IMR-90 (cell line): Measurements from ENCODE around the gene FJX1. TPM values are rescaled to one million over a fixed set of nuclear protein-coding genes. Genes with fewer than 3 reads are reported as not detected.
A peak's percentile ranks its signal among the peaks of the same experiment; 100 is the strongest.

Source experiments
- ATAC-seq: fragments of 200-7000 bp; cut with Tn5 transposase; 2 replicates; pipeline ENCODE4 v1.9.1; 2020; ENCODE audit warnings: low read depth, mild to moderate bottlenecking, moderate library complexity
- BruUV-seq: library from RNA; stranded (reverse); fragments of 400-500 nt; replicated peaks from 2 replicates; lab custom pipeline; 2021; lab: Mats Ljungman, UMichigan
- CTCF ChIA-PET: fragments of 300-600 bp; formaldehyde crosslinking; extraction: SDS; loops from one replicate; lab custom pipeline; 2021; ENCODE audit warnings: antibody characterized with exemption; lab: Yijun Ruan, JAX
- POLR2A ChIA-PET: fragments of 300-600 bp; sonication (Branson Sonifier 250); formaldehyde crosslinking; loops from one replicate; lab custom pipeline; 2022; ENCODE audit warnings: antibody characterized with exemption; ENCODE audit not compliant: unreplicated experiment; lab: Charles Lee
- DNase-seq: peaks from one replicate; pipeline ENCODE4 v3.0.0; 2013
- H2AFZ ChIP-seq: replicated peaks from 2 replicates; pipeline ENCODE3; 2013; ENCODE audit warnings: low read length, mild to moderate bottlenecking; ENCODE audit not compliant: poor library complexity
- H2AK5ac ChIP-seq: 2 replicates; pipeline ENCODE4 v1.6.1; 2013; ENCODE audit warnings: low read depth, low read length, inconsistent platforms
- H2AK9ac ChIP-seq: replicated peaks from 2 replicates; pipeline ENCODE3; 2013; ENCODE audit warnings: mild to moderate bottlenecking, low read depth, low read length, moderate library complexity; ENCODE audit not compliant: poor library complexity
- H2BK120ac ChIP-seq: 2 replicates; pipeline ENCODE4 v1.6.1; 2013; ENCODE audit warnings: low read depth, low read length, inconsistent platforms
- H2BK15ac ChIP-seq: 3 replicates; pipeline ENCODE4 v1.6.1; 2013; ENCODE audit warnings: low read depth, low read length, inconsistent platforms
- H2BK20ac ChIP-seq: 2 replicates; pipeline ENCODE4 v1.6.1; 2013; ENCODE audit warnings: low read depth, mild to moderate bottlenecking, inconsistent platforms, low read length, moderate library complexity
- H2BK5ac ChIP-seq: 2 replicates; pipeline ENCODE4 v1.6.1; 2013; ENCODE audit warnings: mild to moderate bottlenecking, low read depth, low read length, inconsistent platforms; ENCODE audit not compliant: poor library complexity, severe bottlenecking
- H3K14ac ChIP-seq: replicated peaks from 2 replicates; pipeline ENCODE4 v1.6.1; 2013; ENCODE audit warnings: low read depth, low read length, inconsistent platforms
- H3K18ac ChIP-seq: 2 replicates; pipeline ENCODE4 v1.6.1; 2013; ENCODE audit warnings: low read depth, low read length, control low read depth
- H3K23ac ChIP-seq: 2 replicates; pipeline ENCODE4 v1.6.1; 2013; ENCODE audit warnings: low read depth, low read length, inconsistent platforms
- H3K27ac ChIP-seq: 2 replicates; pipeline ENCODE4 v1.5.1; 2013; ENCODE audit warnings: mild to moderate bottlenecking, control low read depth, low read length; ENCODE audit not compliant: insufficient read depth
- H3K27me3 ChIP-seq: 2 replicates; pipeline ENCODE4 v1.6.1; 2013; ENCODE audit warnings: low read length; ENCODE audit not compliant: control insufficient read depth, insufficient read depth
- H3K36me3 ChIP-seq: 2 replicates; pipeline ENCODE4 v1.6.1; 2013; ENCODE audit warnings: low read length, mixed read lengths; ENCODE audit not compliant: control insufficient read depth, insufficient read depth
- H3K4ac ChIP-seq: 2 replicates; pipeline ENCODE4 v1.6.1; 2013; ENCODE audit warnings: low read depth, low read length, inconsistent platforms
- H3K4me1 ChIP-seq: 2 replicates; pipeline ENCODE4 v1.6.1; 2013; ENCODE audit warnings: low read length, mixed read lengths; ENCODE audit not compliant: control insufficient read depth, insufficient read depth
- H3K4me2 ChIP-seq: 2 replicates; pipeline ENCODE4 v1.6.1; 2013; ENCODE audit warnings: low read depth, mild to moderate bottlenecking, control low read depth, low read length, moderate library complexity
- H3K4me3 ChIP-seq: 2 replicates; pipeline ENCODE4 v1.5.1; 2013; ENCODE audit warnings: low read depth, mild to moderate bottlenecking, control low read depth, low read length, moderate library complexity; ENCODE audit not compliant: insufficient read depth
- H3K56ac ChIP-seq: 2 replicates; pipeline ENCODE4 v1.6.1; 2013; ENCODE audit warnings: low read length, inconsistent platforms; ENCODE audit not compliant: insufficient read depth; ENCODE audit errors: extremely low read depth
- H3K79me1 ChIP-seq, 2 experiments: 2 replicates each; pipeline ENCODE4 v1.6.1; 2013; ENCODE audit warnings: low read length in 2 of 2, inconsistent platforms in 1 of 2, low read depth in 1 of 2
- H3K9ac ChIP-seq: 2 replicates; pipeline ENCODE4 v1.6.1; 2013; ENCODE audit warnings: low read depth, low read length, control low read depth
- H3K9me1 ChIP-seq: 2 replicates; pipeline ENCODE4 v1.6.1; 2013; ENCODE audit warnings: low read length, inconsistent platforms; ENCODE audit not compliant: insufficient read depth
- H3K9me3 ChIP-seq: 2 replicates; pipeline ENCODE4 v1.6.1; 2013; ENCODE audit warnings: low read length; ENCODE audit not compliant: control insufficient read depth, insufficient read depth
- H4K20me1 ChIP-seq: 2 replicates; pipeline ENCODE4 v1.6.1; 2013; ENCODE audit warnings: low read length, inconsistent platforms; ENCODE audit not compliant: insufficient read depth
- H4K5ac ChIP-seq: 2 replicates; pipeline ENCODE4 v1.6.1; 2013; ENCODE audit warnings: mild to moderate bottlenecking, low read depth, low read length, control low read depth
- H4K8ac ChIP-seq, 2 experiments: 2 replicates each; pipeline ENCODE4 v1.6.1; 2013; ENCODE audit warnings: low read depth in 2 of 2, low read length in 2 of 2, control low read depth in 1 of 2, inconsistent platforms in 1 of 2
- H4K91ac ChIP-seq: 2 replicates; pipeline ENCODE4 v1.6.1; 2013; ENCODE audit warnings: low read depth, low read length, inconsistent platforms; ENCODE audit not compliant: insufficient read depth
- BHLHE40 ChIP-seq: fragments of 150-350 bp; IDR thresholded peaks from 2 replicates; pipeline ENCODE4 v1.6.1; 2016; ENCODE audit warnings: mild to moderate bottlenecking, low read depth, low read length
- CEBPB ChIP-seq: IDR thresholded peaks from 2 replicates; pipeline ENCODE4 v1.6.1; 2012; ENCODE audit warnings: low read depth, low read length, improper control_type of control experiment
- CHD1 ChIP-seq: IDR thresholded peaks from 2 replicates; pipeline ENCODE4 v1.6.1; 2012; ENCODE audit warnings: low read depth, low read length, improper control_type of control experiment
- FOS ChIP-seq: fragments of 150-350 bp; IDR thresholded peaks from 2 replicates; pipeline ENCODE4 v1.6.1; 2016; ENCODE audit warnings: low read depth, low read length
- MAFK ChIP-seq: IDR thresholded peaks from 2 replicates; pipeline ENCODE4 v1.6.1; 2012; ENCODE audit warnings: low read depth, low read length, improper control_type of control experiment
- MAZ ChIP-seq: IDR thresholded peaks from 2 replicates; pipeline ENCODE4 v1.6.1; 2012; ENCODE audit warnings: low read depth, mild to moderate bottlenecking, low read length, improper control_type of control experiment, moderate library complexity, borderline replicate concordance
- MXI1 ChIP-seq: IDR thresholded peaks from 2 replicates; pipeline ENCODE4 v1.6.1; 2012; ENCODE audit warnings: low read depth, mild to moderate bottlenecking, low read length, moderate library complexity, borderline replicate concordance
- POLR2A ChIP-seq: IDR thresholded peaks from 2 replicates; pipeline ENCODE4 v1.6.1; 2012; ENCODE audit warnings: mild to moderate bottlenecking, low read depth, low read length
- RAD21 ChIP-seq: IDR thresholded peaks from 2 replicates; pipeline ENCODE4 v1.6.1; 2012; ENCODE audit warnings: low read length, improper control_type of control experiment
- RCOR1 ChIP-seq: IDR thresholded peaks from 2 replicates; pipeline ENCODE4 v1.6.1; 2012; ENCODE audit warnings: mild to moderate bottlenecking, low read length, improper control_type of control experiment; ENCODE audit not compliant: insufficient replicate concordance
- RFX5 ChIP-seq: IDR thresholded peaks from 2 replicates; pipeline ENCODE4 v1.8.0; 2012; ENCODE audit warnings: low read depth, mild to moderate bottlenecking, low read length, moderate library complexity
- SMC3 ChIP-seq: fragments of 150-350 bp; IDR thresholded peaks from 2 replicates; pipeline ENCODE4 v1.6.1; 2016; ENCODE audit warnings: low read depth, mild to moderate bottlenecking, antibody characterized with exemption, low read length, moderate library complexity
- USF2 ChIP-seq: fragments of 150-350 bp; IDR thresholded peaks from 2 replicates; pipeline ENCODE4 v1.6.1; 2017; ENCODE audit warnings: mild to moderate bottlenecking, antibody characterized with exemption, low read length, low read depth
- whole genome bisulfite sequencing, 2 experiments: methylation state at CpG; one replicate each; pipeline versions ENCODE4 v1.1.5 to v1.1.7; 2013; ENCODE audit warnings: missing lambda C conversion rate in 2 of 2; ENCODE audit not compliant: insufficient read length in 1 of 2; ENCODE audit errors: extremely low coverage in 2 of 2; 5-methylcytosine and 5-hydroxymethylcytosine counted together
- dilution Hi-C: fragments of 300-500 bp; cut with HindIII; formaldehyde crosslinking; loops from one replicate; pipeline ENCODE4 v1.14.3; 2018; ENCODE audit warnings: low sequenced_read_pairs; ENCODE audit not compliant: unreplicated experiment
- in situ Hi-C: fragments of 300-500 bp; cut with MboI; formaldehyde crosslinking; loops from 3 replicates; pipeline ENCODE4 v1.14.3; 2019; ENCODE audit warnings: low sequenced_read_pairs, inconsistent platforms, mixed read lengths
- intact Hi-C: fragments of 100-400 bp; cut with micrococcal nuclease; formaldehyde crosslinking; loops from 2 replicates; pipeline ENCODE4 v1.10.0; 2022
- polyA plus RNA-seq, 3 experiments: library from polyadenylated mRNA; depleted of rRNA; stranded (reverse); fragments of >200 nt; gene quantifications; 2 replicates each; pipeline ENCODE4 v1.2.3, GENCODE V29; 2012; ENCODE audit warnings: low replicate concordance in 1 of 3
- total RNA-seq: library from RNA; depleted of rRNA; stranded (reverse); fragments of >200 nt; gene quantifications from 2 replicates; pipeline ENCODE4 v1.2.3, GENCODE V29; 2012
- TF ChIP-seq, protein P1 (sequence below): conservative IDR thresholded peaks from 2 replicates; pipeline ENCODE4 v1.5.1; 2012; ENCODE audit warnings: mild to moderate bottlenecking, low read depth, low read length, improper control_type of control experiment

FJX1 gene
- total and polyA plus RNA-seq, 2 of the 4 experiments (the other 2 are of a cell fraction), result 8.4 to 11.2 TPM

DNA sequence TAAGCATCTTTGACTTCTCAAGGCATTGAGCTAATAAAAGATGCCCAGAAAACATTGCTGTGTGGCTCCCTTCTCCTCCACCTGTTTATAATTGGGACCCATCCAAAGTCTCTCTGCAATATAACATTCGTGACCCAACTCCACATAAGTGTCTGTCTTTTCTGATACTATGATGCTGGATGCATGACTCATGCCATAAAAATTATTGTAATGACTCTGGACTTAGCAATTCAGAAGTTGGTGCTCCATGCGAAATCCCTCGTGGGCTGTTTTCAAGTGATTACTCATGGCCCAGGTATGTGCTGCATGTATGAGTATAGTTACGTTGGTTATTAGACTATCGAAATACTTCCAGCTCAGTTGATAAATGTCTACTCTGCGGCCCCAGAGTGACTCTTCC lies 11.7 kb downstream of the FJX1 start:
- H3K36me3 ChIP-seq, result no peaks in the 10 kb centered on the region
- H4K8ac ChIP-seq, result peak overlapping the region in 1 of 2 experiments; percentile 85; a peak in 2 of 4 replicates
- no TSS peak for BruUV-seq
- peak overlapping the region; percentile 61 for H2AFZ ChIP-seq
- H3K4me2 ChIP-seq, result peak overlapping the region; percentile 73; the same call in 1 of the 2 replicates
- H3K23ac ChIP-seq, result peak overlapping the region; percentile 66; the same call in 1 of the 2 replicates
- peak overlapping the region; percentile 30; the same call in 1 of the 2 replicates for H3K27ac ChIP-seq
- ChIA-PET CTCF (interaction anchor here (1.2 kb wide), 1 partner anchor 192 kb away, joined by 5 read pairs; no protein-coding TSS in a partner anchor), POLR2A (no interaction called here)
- dilution Hi-C loops, result no loop called here
- peaks cover 12% of the 10 kb centered on the region for H3K9me1 ChIP-seq
- H3K9me3 ChIP-seq, result no peaks in the 10 kb centered on the region
- H2BK15ac ChIP-seq, result peak overlapping the region; percentile 95
- H2AK5ac ChIP-seq, result peak overlapping the region; percentile 90; the same call in 1 of the 2 replicates
- H2BK120ac ChIP-seq, result peak overlapping the region; percentile 91
- peaks cover 0 to 5% of the 10 kb centered on the region in 2 experiments; a peak in 1 of 4 replicates for H3K79me1 ChIP-seq
- DNase-seq, result peak; percentile 100
- H3K9ac ChIP-seq, result no peak overlapping the region
- ATAC-seq, result peak; percentile 93
- H3K4me3 ChIP-seq, result no peak overlapping the region
- H3K4ac ChIP-seq, result peak overlapping the region; percentile 87
- H3K4me1 ChIP-seq, result peaks cover 10% of the 10 kb centered on the region
- peak overlapping the region; percentile 82 for H4K91ac ChIP-seq
- H2BK5ac ChIP-seq, result peak overlapping the region; percentile 91
- TF ChIP-seq USF2 (no peak), RAD21 (no peak), FOS (peak; percentile 99), BHLHE40 (peak; percentile 72), MXI1 (no peak), MAFK (peak; percentile 63), POLR2A (no peak), RFX5 (no peak), SMC3 (no peak), CEBPB (peak; percentile 71), RCOR1 (peak; percentile 78), CHD1 (no peak), MAZ (no peak)
- TF ChIP-seq, protein P1, sequence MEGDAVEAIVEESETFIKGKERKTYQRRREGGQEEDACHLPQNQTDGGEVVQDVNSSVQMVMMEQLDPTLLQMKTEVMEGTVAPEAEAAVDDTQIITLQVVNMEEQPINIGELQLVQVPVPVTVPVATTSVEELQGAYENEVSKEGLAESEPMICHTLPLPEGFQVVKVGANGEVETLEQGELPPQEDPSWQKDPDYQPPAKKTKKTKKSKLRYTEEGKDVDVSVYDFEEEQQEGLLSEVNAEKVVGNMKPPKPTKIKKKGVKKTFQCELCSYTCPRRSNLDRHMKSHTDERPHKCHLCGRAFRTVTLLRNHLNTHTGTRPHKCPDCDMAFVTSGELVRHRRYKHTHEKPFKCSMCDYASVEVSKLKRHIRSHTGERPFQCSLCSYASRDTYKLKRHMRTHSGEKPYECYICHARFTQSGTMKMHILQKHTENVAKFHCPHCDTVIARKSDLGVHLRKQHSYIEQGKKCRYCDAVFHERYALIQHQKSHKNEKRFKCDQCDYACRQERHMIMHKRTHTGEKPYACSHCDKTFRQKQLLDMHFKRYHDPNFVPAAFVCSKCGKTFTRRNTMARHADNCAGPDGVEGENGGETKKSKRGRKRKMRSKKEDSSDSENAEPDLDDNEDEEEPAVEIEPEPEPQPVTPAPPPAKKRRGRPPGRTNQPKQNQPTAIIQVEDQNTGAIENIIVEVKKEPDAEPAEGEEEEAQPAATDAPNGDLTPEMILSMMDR, result no peak
- in situ Hi-C loops, result no loop called here
- no peak overlapping the region; the same call in 1 of the 2 replicates for H3K56ac ChIP-seq
- H3K14ac ChIP-seq, result no peak overlapping the region
- peak overlapping the region; percentile 81 for H2AK9ac ChIP-seq
- peak overlapping the region; percentile 94 for H2BK20ac ChIP-seq
- intact Hi-C loops, result loop anchor here (10.0 kb wide), 1 partner anchor 95 kb away; no protein-coding TSS in a partner anchor
- no peaks in the 10 kb centered on the region for H4K20me1 ChIP-seq
- no CpG with 5 or more reads among the region's 6 CpGs for WGBS, 2 experiments
- H4K5ac ChIP-seq, result no peak overlapping the region; the same call in 1 of the 2 replicates
- peak overlapping the region; percentile 82; the same call in 1 of the 2 replicates for H3K18ac ChIP-seq
- H3K27me3 ChIP-seq, result no peaks in the 10 kb centered on the region
